Kidney tubule cell (primary cell): ENCODE data around the gene ZNF593.

Experiments used
- DNase-seq: peaks from one replicate; pipeline ENCODE4 v3.0.0-alpha.2; 2018; ENCODE audit warnings: low spot score

Gene ZNF593

DNA sequence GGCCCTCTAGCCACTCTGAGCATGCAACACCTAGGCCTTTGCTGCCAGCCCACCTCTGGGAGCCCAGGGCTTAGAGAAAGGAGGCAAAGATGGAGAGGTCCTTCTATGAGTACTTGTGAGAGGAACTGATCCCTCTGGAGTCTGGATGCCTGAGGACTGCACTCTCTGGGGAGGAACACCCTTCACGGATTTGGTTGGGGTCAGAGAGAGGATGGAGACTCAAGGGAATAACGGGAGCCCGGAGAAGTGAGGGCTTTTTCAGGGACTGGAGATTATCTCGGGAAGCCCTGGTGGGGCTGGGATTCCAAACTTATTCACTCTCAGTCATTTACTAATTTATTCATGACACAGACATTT, 532 bp upstream of the ZNF593 start:
- DNase-seq: no peak

DNA sequence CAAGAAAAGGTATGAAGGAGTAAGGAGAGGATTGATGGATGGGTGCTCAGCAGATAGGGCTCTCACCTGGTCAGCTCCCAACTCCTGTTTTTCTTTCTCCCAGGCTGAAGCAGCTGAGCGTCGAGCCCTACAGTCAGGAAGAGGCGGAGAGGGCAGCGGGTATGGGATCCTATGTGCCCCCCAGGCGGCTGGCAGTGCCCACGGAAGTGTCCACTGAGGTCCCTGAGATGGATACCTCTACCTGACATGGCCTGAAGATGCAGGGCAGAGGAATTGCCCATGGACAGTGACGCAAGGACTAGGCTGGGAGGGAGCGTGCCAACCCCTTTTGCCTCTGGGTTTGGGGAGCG, 739 bp downstream of the ZNF593 start:
- peak; percentile 14 for DNase-seq

DNA sequence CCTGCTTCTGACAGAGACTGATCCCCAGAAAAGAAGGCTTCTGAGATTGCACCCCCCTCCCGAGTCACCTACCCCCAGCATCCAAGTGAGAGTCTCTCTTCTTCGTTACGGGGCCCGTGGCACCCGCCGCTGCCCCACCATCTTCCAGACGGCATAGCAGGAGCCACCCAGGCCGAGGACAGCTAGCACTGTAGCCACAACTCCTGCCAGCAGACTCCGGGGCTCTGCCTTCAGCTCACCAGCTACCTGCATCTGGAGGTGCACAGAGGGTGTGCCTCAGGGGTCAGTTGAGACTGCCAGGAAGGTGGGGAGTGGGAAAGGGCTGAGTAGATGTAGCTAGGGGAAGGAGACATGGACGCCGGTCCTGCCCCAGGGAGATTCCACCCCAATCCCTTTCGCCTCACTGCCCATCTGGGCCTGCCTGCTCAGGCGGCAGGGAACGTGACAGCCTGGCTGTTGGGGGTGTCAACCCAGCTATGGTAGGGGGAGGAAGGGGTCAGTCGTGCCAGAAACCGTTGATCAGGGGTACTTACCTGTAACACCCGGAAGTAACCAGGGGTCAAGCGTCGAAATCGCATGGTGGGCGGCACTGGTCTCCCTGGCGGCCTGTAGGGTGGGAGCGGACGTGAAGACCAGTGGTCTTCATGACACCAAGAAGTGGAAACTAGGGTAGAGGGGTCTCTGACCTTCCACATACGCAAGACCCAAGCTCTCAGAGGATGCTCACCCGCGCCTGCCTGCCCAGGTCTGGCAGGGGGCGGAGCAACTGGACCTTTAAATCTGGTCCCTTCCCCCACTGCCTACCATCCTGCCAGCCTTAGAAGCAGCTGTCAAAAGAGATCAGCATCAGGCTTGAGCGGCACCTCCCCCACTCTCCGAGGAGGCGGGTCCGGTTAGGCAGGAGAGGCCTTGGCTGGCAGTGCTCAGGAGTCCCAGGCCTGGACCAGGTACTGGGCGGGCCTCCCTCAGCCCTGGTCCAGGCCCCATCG, 1.7 kb downstream of the ZNF593 start, which contains the start of gene ZNF593OS:
Gene ZNF593OS, minus strand, starts transcription at position 749 of the 989 bp plus-strand sequence. Its CDS starts 171 bp downstream, at position 578.
- DNase-seq: no peak

DNA sequence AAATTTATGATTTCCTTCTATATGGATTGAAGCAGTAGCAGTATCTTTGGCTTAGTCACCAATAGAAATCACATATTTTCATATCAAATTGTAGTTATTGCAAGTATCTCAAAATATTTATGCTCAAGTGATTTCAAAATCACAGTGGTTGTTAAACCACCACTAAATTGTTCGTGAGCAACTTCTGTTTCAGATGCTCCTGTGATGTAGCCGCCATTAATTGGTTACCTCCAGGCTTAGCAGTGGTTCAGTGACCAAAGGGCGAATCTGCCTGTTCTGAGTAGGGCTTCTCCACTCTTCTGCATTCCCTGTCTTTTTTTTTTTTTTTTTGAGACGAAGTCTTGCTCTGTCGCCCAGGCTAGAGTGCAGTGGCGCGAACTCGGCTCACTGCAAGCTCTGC, 5.6 kb downstream of the ZNF593 start:
- DNase-seq: no peak

DNA sequence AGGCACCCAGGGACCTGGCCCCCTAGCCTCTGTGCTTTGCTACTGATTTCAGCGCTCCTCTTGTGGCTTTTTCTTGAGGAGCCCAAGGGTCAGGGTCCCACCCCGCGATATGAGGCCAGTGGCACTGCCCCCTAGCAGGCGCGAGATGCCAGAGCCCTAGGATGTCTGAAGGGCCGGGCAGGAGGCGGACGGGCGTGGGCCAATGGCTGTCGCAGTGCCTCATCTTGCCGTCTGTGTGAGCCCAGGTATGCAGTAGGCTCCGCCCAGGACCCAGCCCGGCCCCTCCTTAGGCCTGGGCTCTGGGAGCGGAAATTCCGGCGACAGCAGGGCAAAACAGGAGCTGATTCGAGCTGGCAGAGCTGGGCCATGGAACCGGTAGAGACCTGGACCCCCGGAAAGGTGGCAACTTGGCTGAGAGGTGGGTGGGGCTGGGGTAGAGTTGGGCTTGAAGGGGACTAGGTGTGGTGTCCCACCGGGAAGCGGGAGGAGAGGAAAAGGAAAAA, 7.5 kb downstream of the ZNF593 start, which contains the start of gene CNKSR1:
Gene CNKSR1, plus strand, starts transcription at position 310 of the 503 bp plus-strand sequence. Its CDS starts 57 bp downstream, at position 367.
- peak; percentile 70 for DNase-seq

DNA sequence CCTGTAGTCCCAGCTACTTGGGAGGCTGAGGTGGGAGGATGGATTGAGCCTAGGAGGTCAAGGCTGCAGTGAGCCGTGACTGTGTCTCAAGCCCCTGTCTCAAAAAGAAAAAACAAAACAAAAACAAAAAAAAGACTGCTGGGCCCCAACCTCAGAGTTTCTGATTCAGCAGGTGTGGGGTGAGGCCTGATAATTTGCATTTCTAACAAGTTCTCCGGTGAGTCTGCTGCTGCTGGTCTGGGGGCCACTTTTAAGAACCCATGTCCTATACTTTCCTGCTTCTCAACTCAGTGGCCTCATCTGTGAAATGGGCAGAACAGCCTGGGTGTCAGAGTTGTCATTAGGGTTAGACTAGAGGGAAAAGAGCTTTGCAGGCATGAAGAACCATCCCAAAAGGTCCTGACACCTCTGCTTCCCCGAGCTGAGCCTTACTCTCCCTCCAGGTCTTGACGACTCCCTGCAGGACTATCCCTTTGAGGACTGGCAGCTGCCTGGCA, 10.3 kb downstream of the ZNF593 start:
- no peak for DNase-seq

DNA sequence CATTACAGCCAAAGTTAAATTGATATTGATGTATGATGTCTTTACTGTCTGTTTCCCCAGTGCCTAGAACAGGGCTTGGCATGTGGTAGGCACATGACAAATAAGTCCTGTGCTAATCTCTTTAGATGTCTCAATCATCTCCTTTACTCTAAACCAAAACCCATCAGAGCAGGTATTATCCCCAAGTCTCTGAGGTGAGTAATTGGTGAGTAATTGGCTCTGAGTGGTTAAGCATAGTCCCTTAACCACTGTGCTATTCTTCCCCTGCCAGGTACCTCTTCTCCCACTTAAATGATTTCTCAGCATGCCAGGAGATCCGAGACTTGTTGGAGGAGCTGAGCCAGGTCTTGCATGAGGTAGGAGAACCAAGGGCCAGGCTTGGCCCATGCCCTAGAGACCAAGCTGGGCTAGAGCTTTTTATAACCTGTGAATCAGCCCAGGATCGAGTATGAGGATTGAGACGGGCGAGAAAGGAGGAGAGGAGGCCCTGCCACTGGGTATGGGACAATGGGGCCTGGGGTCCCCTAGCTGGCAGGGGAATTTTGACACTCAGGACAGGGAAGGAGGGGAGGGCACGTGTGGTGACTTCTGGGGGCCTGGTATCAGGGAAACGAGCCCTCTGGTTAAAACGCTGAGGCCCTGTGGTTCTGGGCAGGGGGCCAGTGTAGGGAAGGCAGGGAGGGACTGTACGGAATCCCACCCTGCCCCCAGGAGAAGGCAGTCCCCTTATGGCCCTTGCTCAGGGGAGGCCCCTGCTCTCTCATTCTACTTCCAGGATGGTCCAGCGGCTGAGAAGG, 12.1 kb downstream of the ZNF593 start:
- peak; percentile 90 for DNase-seq

DNA sequence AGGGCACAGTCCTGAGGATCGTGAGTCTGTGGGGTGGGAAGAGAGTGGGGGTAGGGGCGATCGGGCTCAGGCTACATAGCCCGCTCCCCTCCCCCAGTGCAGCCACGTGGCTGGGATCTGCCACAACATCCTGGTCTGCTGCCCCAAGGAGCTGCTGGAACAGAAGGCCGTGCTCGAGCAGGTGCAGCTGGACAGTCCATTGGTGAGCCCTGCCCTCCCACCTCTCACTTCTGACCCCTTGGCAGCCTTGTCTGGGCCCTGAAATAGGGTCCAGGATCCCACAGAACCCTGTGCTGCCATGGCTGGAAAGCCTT, 12.6 kb downstream of the ZNF593 start:
- no peak for DNase-seq

DNA sequence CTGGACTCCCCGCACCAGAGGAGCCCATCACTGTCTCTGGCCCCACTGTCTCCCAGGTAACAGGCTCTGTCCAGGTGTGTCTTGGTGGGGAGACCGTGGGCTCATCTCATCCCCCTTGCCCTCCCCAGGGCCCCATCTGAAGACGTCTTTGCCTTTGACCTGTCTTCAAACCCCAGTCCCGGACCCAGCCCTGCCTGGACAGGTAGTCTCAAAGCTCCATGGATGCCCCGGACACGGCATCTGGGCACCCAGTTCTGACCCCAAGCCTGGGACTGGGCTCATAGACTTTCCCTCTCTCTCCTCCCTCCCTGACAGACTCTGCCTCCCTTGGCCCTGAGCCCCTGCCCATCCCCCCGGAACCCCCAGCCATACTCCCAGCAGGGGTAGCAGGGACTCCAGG, 14.4 kb downstream of the ZNF593 start:
- DNase-seq: no peak

DNA sequence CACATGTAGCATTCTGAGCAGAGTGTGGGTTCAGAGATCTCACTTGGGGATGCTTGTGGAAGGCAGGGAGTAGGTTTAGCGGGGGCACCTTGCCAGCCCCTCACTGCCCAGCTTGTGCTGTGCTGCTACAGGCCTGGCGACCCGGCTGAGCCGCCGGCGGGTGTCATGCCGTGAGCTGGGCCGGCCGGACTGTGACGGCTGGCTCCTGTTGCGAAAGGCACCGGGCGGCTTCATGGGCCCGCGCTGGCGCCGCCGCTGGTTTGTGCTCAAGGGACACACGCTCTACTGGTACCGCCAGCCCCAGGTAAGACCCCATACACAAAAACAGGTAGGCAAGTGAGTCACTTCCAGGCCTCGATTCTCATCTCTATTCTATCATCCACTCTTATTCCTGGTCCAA, 15.2 kb downstream of the ZNF593 start:
- DNase-seq: no peak

DNA sequence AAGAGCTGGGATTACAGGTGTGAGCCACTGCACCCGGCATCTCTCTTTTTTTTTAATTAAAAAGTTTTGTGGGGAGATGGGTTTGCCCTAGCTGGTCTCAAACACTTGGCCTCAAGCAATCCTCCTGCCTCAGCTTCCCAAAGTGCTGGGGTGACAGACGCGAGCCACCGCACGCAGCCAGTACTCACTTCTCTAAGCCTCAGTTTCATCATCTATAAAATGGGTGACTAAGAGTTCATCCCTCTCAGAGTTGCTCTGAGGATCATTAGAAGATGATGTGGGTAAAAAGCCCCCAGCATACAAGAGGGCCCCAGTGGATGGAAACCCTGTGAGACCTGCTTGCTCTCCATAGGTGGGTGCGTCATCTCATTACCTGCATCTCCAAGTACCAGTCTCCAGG, 18.2 kb downstream of the ZNF593 start:
- DNase-seq: no peak

DNA sequence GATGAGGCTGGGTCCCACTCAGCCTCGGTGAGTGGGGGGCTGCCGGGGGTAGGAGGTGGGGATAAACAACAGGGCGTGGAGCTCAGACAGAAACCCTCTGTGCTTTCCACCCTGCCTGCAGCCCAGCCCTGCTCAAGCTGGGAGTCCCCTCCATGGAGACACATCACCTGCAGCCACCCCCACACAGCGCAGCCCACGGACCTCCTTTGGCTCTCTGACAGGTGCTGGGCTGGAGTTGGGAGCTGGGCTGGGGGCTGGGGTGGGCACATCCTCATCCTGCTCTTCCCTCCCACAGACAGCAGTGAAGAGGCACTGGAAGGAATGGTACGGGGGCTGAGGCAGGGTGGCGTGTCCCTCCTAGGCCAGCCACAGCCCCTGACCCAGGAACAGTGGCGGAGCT, 18.8 kb downstream of the ZNF593 start:
- DNase-seq: no peak

DNA sequence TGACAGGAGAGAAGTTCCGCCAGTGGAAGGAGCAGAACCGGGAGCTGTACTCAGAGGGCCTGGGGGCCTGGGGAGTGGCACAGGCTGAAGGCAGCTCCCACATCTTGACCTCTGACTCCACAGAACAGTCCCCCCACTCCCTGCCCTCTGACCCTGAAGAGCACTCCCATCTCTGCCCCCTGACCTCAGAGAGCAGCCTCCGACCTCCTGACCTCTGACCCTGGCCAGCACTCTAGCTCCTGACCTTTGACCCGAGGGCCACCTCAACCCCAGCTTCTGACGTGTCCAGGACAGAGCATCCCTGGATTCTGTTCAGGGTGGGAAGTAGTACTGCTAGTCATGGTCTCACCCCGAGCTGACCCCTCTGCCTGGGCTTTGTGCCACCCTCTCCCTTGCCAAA, 19.6 kb downstream of the ZNF593 start:
- DNase-seq: no peak

DNA sequence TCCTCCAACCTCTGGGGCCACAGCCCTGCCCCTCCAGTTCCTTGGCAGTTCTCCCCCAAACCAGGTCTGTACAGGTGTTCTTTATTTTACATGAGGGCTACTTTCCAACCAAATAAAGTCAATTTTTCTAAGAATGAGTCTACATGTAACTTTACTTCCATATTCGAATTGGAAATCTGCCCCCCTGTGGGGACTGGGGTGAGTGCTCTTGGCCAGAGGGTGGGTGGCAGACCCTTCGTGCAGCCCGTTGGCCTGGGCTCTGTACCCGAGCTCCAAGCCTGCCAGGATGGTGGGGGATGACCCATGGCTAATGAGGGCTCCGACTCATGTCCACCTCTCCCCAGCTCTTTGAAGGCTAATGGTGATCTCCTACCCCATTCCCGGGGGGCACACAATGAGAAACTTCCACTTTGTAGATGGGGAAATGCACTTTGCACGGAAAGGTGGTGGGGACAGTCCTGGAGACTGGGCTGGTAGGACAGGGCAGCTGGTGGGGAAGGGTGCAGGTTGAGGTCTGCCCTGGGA, 20.1 kb downstream of the ZNF593 start:
- DNase-seq: no peak

DNA sequence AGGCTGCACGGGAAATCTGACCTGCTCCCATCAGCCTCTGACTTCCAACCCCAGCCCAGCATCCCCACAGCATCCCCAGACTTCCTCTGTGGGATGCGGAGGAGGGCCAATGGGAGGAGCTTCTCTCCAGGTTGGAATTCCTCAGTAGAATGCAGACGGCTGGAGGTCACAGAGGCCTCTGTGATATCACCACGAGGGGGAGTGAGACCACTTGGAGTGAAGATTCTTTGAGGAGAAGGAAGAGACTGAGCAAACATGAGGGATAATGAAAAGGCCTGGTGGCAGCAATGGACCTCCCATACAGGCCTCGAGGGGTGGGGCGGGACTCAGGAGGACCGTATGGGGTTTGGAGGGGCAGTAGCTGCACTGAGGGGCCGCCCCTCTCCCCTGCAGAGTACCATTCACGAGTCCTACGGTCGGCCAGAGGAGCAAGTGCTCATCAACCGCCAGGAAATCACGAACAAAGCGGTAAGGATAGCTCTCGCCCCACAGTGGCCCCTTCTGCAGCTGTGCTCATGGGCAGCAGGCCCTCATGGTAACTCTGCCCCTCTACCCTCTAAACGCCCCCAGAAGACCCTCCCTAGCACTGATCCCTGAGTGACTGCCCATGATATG, 20.8 kb downstream of the ZNF593 start, which contains the start of gene CATSPER4:
Gene CATSPER4, plus strand, starts transcription at position 230 of the 615 bp plus-strand sequence. Its CDS starts 26 bp downstream, at position 256.
- peak; percentile 25 for DNase-seq

DNA sequence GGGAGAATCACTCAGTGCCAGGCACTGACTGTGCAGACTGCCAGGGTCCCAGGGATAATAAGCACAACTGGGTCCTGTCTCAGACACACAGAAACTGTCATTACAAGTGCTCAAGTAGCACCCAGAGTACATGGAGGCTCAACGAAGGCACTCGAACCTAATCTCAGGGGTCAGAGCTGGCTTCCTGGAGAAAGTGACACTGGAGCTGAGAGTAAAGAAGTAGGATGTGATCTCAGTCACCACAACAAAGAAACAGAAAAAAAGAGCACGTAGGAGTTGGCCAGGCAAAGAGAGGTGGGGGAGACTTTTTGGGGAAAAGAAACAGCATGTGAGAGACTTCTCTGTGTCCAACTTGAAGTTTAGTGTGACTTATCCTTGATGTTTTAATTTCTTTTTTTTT, 22.0 kb downstream of the ZNF593 start:
- no peak for DNase-seq

DNA sequence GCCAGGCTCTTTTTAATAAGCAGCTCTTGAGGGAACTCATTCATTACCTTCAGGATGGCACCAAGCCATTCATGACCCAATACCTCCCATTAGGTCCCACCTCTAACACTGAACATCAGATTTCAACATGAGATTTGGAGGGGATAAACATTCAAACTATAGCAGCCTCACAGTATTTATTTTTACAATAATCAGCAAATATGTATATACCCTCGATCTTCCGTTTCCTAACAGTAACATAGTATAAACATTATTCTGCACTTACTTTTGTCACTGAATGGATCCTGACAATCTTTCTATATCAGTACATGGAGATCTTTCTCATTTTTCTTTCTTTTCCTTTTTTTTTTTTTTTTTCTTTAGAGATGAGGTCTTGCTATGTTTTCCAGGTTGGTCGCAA, 26.1 kb downstream of the ZNF593 start:
- DNase-seq: no peak

DNA sequence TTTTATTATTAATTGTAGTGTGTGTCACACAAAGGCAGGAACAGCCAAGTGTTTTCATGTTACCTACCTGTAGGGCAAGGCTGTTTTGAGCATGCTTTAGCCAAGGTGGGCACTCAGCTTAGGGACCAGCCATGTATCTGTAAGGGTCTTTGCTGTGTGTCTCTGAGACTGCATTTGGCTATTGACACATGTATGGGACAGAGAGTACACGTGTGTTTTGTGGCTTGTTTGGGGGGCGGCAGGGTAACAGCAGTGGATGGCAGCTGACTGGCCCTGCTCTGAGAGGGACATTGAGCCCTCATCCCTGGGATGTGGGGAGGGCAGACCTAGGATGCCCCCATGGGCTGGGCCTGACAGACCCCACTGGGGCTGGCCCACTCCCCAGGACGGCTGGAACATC, 27.6 kb downstream of the ZNF593 start:
- DNase-seq: no peak

DNA sequence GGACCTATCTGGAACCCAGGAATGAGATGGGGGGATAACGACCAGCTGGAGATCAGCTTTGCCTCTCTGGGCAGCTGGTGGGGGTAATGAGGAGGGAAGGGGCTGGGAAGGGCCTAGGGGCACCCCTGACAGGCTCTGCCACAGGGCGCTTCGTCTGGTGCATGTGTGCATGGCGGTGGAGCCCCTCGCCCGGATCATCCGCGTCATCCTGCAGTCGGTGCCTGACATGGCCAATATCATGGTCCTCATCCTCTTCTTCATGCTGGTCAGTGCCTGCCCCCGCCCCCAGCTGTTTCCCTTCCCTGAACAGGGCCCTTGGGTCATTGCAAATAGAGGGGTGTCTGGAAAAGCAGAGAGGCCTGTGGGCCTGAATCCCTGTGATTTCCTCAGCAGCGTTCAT, 28.1 kb downstream of the ZNF593 start:
- DNase-seq: no peak

DNA sequence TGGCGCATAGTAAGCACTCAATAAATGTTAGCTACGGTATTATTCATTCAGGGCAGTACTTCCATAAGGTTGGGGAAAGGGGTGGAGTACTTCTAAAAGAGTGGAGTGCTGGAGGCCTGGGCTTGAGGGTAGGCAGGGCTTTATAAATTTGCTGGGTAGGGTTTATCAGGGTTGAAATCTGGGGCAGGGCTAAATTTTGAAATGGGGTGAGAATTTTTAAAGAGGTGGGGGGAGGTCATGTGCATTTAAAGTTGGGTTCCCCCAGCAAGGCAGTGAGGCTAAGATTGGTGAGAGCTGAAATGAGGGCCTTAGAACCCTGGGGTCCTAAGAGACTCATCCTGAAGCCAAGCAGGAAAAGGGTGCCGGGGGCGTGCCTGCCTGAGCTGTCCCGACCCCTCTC, 30.7 kb downstream of the ZNF593 start:
- DNase-seq: no peak

DNA sequence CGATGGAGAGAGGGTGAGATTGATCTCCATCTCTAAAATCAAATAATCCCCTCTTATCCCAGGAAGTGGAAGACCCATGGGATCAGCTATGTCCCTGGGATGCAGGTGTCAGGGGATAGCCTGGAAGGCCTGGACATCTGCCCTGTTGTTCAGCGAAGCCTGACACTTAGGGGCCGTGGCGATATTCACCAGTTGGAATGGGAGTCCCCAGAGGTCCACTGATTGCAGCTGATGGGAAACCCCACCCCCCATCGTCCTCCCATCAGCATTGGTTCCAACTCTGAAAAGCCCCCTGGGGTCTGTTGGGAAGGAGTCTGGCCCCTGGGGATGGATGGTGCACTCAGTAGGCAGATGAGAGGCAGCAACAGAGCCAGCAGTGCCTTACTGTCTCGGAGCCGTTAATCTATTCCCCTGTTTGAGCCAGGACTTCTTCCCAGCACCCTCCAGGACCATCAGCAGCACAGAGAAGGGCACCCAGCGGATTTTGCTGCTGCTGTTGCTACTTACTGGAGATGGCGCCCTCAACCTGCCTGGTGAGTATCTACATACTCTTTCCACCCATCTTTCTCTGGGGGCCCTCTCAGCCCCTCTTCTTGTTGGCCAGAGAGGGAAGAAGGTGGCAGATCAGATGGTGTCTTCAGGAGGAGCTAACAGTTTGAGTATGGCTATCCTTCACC, 34.1 kb downstream of the ZNF593 start:
- no peak for DNase-seq
